Ecto neural progenitor cell (in vitro differentiated cells): ENCODE results near the gene TCF20.

Experiments
- DNase-seq: peaks from one replicate; pipeline ENCODE4 v3.0.0-alpha.2; 2018; ENCODE audit warnings: low spot score

Gene TCF20

DNA sequence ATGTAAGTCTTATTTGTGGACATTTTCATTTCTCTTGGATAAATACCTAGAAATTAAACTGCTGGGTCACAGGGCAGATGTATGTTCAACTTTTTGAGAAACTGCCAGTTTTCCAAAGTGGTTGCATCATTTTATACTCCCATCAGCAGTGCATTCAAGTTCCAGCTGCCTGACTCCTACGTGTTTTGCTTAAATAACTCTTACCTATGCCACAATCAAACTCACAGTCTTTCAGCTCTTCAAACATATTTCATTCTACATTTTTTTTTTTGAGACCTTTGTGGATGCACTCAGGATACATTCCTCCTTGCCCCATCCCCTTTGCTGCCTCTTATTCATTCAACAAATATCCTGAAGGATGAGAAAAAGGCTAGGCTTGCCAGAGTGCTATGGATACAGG lies 9.2 kb downstream of the TCF20 start:
- DNase-seq, result no peak

- DNase-seq, result no peak
Observed at GRCh38 chr22:42258126-42258525, 12.3 kb downstream of the TCF20 start.

GRCh38 chr22:42257386-42257785 lies 13.1 kb downstream of the TCF20 start:
- DNase-seq, result no peak

DNA sequence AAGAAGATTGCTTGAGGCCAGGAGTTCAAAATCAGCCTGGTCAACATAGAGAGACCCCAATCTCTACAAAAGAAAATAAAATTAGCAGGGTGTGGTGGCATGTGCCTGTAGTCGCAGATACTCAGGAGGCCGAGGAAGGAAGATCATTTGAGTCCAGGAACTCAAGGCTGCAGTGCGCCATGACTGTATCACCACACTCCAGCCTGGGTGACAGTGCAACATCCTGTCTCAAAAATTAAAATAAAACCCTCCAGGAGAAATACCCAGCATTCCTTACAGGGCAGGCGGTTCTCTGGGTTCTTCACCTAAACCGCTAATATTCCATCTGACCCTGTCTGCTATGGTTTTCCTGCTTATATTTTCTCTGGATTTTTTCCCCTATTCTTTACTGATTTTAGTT lies 13.5 kb downstream of the TCF20 start:
- DNase-seq, result no peak

DNA sequence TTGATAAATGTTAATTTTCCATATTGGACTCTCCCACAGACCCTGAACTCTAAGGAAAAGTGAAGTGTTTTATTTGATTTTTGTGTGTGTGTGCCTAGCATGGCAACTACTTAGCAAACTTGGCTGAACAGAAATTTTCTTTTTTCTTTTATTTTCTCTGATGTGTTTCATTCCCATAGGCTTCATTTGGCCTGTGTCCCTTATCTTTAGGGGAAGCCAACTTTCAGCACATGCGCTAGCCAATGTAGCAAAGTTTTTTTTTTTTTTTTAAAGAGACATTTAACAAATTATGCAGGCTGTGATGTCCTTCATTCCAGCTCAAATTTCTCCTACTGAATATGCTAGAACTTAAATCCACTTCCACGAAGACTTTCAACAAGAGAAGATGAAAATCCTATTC lies 14.2 kb downstream of the TCF20 start:
- no peak for DNase-seq

- no peak for DNase-seq
Observed at GRCh38 chr22:42249831-42250230, 20.6 kb downstream of the TCF20 start.

DNA sequence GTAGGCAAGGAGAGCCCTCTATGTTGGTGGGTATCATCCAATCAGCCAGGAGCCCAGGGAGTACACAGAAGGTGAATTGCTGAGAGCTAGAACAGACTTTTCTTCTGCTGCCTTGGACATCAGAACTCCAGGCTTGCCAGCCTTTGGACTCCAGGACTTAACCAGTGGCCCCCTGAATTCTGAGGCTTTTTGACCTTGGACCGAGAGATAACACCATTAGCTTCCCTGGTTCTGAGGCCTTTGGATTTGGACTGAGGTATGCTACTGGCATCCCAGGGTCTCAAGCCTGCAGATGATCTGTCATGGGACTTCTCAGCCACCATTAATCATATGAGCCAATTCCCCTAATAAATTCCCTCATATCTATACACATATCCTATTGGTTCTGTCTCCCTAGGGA lies 21.5 kb downstream of the TCF20 start:
- DNase-seq, result no peak

DNA sequence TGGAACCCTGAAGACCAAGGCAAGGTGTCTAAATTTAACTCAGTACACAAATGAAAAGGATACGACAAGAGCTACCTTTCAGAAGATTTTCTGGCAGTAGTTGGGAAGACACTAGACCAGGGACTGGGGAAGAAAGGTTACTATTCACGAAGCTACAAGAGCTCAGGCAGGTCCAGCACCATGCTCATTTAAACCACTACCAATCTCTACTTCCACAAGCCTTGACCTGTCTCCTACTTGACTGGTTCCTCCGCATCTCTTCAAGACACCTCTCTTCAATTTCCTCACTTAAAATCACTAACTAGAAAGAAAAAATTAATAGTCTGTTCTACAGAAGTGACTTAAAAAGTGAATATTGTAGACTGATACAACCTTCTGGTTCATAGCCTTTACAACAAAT lies 22.9 kb downstream of the TCF20 start:
- DNase-seq, result no peak

DNA sequence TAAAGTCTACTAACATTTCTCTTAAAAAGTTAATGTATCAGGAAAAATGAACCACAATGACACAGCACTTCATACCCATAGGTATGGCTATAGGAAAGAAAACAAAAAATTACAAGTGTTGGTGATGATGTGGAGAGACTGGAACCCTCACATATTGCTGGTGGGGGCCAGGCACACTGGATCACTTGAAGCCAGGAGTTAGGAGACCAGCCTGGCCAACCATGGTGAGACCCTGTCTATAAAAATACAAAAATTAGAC lies 26.7 kb downstream of the TCF20 start:
- no peak for DNase-seq

DNA sequence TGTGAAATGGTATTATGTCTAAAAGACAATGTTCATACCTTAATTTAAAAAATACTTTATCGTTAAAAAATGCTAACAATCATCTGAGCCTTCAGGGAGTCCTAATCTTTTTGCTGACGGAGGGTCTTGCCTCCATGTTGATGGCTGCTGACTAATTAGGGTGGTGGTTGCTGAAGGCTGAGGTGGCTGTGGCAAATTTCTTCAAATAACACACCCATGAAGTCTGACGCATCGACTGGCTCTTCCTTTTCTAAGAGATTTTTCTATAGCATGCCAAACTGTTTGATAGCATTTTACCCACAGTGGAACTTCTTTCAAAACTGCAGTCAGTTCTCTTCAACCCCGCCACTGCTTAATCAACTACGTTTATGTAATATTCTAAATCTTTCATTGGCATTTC lies 33.6 kb downstream of the TCF20 start:
- no peak for DNase-seq

DNA sequence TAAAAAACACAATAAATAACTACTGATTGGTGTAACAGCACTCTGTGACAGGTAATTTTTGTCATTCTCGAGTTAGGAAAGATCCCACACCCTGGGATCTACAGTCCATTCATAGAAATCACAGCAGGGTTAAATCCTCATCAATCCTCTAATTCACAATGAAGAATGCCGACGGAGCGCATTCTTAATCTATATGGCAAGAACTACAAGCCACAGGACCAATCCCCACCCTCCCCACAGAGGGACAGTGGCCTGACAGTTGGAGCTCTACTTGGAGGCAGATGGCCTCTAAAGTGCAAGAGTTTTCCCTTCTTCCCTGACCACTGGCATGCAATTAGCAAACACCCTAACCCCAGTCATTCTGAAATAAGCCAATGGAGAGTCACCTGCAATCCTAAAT lies 34.2 kb downstream of the TCF20 start:
- DNase-seq, result no peak

DNA sequence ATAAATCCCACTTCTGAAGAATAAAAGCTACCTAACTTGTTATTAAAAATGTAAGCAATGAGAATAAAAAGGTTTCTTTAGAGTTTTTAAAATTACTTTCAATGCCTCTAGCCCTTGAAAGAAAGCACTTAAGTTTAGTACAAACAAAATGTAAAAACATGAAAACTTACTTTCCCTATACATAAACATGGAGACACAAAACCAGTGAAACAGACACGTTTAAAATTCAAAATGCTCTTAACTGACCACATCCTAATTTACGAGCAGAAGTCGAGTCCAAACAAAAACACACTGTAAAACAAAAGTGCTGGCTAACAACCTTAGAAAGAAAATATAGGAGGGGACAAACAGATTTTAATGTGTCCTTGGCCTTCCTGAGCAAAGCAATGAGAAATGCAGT lies 36.6 kb downstream of the TCF20 start:
- no peak for DNase-seq

DNA sequence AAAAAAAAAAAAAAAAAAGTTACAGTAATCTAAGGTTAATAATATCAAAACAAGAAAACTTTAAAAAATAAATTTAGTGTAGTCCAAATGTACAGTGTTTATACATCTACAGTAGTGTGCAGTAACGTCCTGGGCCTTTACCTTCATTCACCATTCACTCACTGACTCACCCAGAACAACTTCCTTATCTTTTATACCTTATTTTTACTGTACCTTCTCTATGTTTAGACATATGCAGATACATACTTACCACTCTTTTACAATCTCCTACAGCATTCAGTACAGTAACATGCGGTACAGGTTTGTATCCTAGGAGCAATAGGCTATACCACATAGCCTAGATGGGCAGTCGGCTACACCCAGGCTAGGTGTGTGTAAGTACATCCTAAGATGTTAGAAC lies 38.5 kb downstream of the TCF20 start:
- DNase-seq, result no peak

DNA sequence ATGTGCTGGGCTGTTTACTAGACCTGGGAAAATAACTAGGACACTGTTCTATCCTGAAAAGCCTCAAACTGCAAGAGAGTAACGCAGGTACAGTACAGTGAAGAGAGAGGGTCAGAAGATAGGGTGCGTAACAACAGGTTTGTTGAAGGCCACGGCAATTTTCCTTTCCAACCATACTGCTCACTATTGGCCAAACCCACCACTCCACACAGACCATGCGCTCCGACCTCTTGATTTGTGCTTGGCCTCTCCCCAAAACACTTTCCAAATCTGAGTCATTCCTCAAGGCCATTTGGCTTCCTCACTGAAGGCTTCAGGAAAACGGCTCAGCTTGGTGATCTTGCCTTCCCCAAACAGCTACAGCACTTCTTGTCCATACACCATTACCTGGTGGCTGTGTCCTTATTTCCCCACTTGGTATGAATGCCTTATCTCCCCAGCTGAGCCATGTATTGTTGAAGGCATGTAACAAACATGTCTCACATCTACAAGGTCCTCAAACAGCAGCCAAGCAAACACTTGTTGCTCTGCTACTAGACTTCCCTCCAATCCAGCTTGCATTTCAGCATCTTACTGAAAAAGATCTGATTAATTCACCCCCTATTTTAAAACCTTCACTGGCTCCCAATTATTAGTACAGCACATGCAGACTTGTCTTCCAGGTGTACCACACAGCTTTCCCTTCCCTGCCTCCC lies 40.9 kb downstream of the TCF20 start:
- no peak for DNase-seq

- DNase-seq, result no peak
Observed at GRCh38 chr22:42228483-42228882, 42.0 kb downstream of the TCF20 start.

- no peak for DNase-seq
Observed at GRCh38 chr22:42227435-42227834, 43.0 kb downstream of the TCF20 start.

GRCh38 chr22:42225841-42226240 lies 44.6 kb downstream of the TCF20 start:
- no peak for DNase-seq

DNA sequence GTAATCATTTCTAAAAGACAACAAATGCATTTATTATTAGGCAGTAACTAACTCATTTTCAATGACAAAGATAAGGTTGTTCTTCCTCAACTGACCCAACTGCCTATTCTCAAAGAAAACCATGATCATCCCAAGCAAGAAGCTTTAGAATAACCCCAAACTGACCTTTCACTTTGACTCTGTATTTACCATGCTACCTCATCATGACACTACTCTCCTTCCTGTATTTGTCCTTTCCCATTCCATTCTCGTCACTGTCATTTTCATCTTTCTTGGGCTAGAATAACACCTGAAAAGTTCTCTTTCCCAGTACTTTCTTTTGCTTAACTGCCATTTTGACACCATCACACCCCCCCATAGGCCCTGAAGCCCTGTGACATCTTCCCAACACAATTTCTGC lies 48.3 kb downstream of the TCF20 start:
- no peak for DNase-seq
